Stimulated activated naive CD8-positive, alpha-beta T cell treated with anti-CD3 and anti-CD28 coated beads, Interleukin-15, Interleukin-2, amounts not matched to agents 100 ng/mL and 50 ng/mL, for 24 hours (primary cell): ENCODE results near the gene KRTAP2-3.
"Not testable (repeated sequence)": the region's sequence is repeated elsewhere in the genome, so short reads cannot be mapped to it uniquely, and the experiment has no call there.

Experiments
- H3K27ac Mint-ChIP-seq: one replicate; pipeline ENCODE4 v1.8.0; 2021; ENCODE audit warnings: mild to moderate bottlenecking, mixed read lengths
- H3K27me3 Mint-ChIP-seq: one replicate; pipeline ENCODE4 v1.8.0; 2021; ENCODE audit warnings: mixed read lengths
- H3K36me3 Mint-ChIP-seq: one replicate; pipeline ENCODE4 v1.8.0; 2021; ENCODE audit warnings: low read depth, mixed read lengths
- H3K4me1 Mint-ChIP-seq: one replicate; pipeline ENCODE4 v1.8.0; 2021; ENCODE audit warnings: low read depth, mixed read lengths
- H3K4me3 Mint-ChIP-seq: one replicate; pipeline ENCODE4 v1.8.0; 2021; ENCODE audit warnings: mild to moderate bottlenecking, mixed read lengths
- H3K9me3 Mint-ChIP-seq: one replicate; pipeline ENCODE4 v1.8.0; 2021; ENCODE audit warnings: mixed read lengths

KRTAP2-3 gene

GRCh38 chr17:41060052-41060604, at the start of gene KRTAP2-3:
Gene KRTAP2-3, minus strand, starts transcription at chr17:41060114. Its CDS starts 64 bp downstream, at chr17:41060050.
- Mint-ChIP-seq H3K4me1 (no peaks in the 10 kb centered on the region), H3K27me3 (peaks cover 53% of the 10 kb centered on the region), H3K4me3 (no peak within 1 kb of the TSS), H3K9me3 (no peaks in the 10 kb centered on the region), H3K27ac (no peak within 1 kb of the TSS), H3K36me3 (no peaks in the 10 kb centered on the region)

- H3K9me3 Mint-ChIP-seq, H3K36me3 Mint-ChIP-seq, H3K27ac Mint-ChIP-seq, H3K4me3 Mint-ChIP-seq, H3K27me3 Mint-ChIP-seq: not testable (repeated sequence)
- peaks cover 19% of the 10 kb centered on the region for H3K4me1 Mint-ChIP-seq
Measured at GRCh38 chr17:41108728-41109386, 48.9 kb upstream of the KRTAP2-3 start.

GRCh38 chr17:41107941-41108450, 48.1 kb upstream of the KRTAP2-3 start:
- H3K9me3 Mint-ChIP-seq, result peaks cover 5% of the 10 kb centered on the region
- no peak overlapping the region for H3K4me3 Mint-ChIP-seq
- H3K27ac Mint-ChIP-seq, result no peak overlapping the region
- peaks cover 6% of the 10 kb centered on the region for H3K27me3 Mint-ChIP-seq
- H3K4me1 Mint-ChIP-seq, result peaks cover 19% of the 10 kb centered on the region
- peaks cover 8% of the 10 kb centered on the region for H3K36me3 Mint-ChIP-seq

- H3K27ac Mint-ChIP-seq, H3K36me3 Mint-ChIP-seq, H3K9me3 Mint-ChIP-seq, H3K27me3 Mint-ChIP-seq, H3K4me3 Mint-ChIP-seq: not testable (repeated sequence)
- peaks cover 21% of the 10 kb centered on the region for H3K4me1 Mint-ChIP-seq
Measured at GRCh38 chr17:41105347-41105746, 45.4 kb upstream of the KRTAP2-3 start, which contains the start of gene KRTAP4-9. Gene KRTAP4-9, plus strand, starts transcription at chr17:41105389. Its CDS starts 0 bp downstream, at chr17:41105389.

- not testable (repeated sequence) for H3K27ac Mint-ChIP-seq, H3K36me3 Mint-ChIP-seq, H3K27me3 Mint-ChIP-seq, H3K9me3 Mint-ChIP-seq, H3K4me3 Mint-ChIP-seq
- H3K4me1 Mint-ChIP-seq, result peaks cover 24% of the 10 kb centered on the region
Measured at GRCh38 chr17:41104386-41105038, 44.6 kb upstream of the KRTAP2-3 start.

GRCh38 chr17:41103896-41104295, 44.0 kb upstream of the KRTAP2-3 start:
- Mint-ChIP-seq H3K4me1 (peaks cover 22% of the 10 kb centered on the region), H3K27me3 (peaks cover 6% of the 10 kb centered on the region), H3K9me3 (no peaks in the 10 kb centered on the region), H3K4me3 (no peak overlapping the region), H3K27ac (no peak overlapping the region), H3K36me3 (no peaks in the 10 kb centered on the region)

GRCh38 chr17:41101586-41102259, 41.8 kb upstream of the KRTAP2-3 start, which contains the start of gene KRTAP4-16:
Gene KRTAP4-16, minus strand, starts transcription at chr17:41102209. Its CDS starts 0 bp downstream, at chr17:41102209.
- Mint-ChIP-seq H3K27me3 (peaks cover 12% of the 10 kb centered on the region), H3K4me3 (no peak within 1 kb of the TSS), H3K27ac (no peak within 1 kb of the TSS), H3K9me3 (no peaks in the 10 kb centered on the region), H3K36me3 (no peaks in the 10 kb centered on the region), H3K4me1 (peaks cover 10% of the 10 kb centered on the region)

GRCh38 chr17:41099682-41100480, 40.0 kb upstream of the KRTAP2-3 start:
- H3K27me3 Mint-ChIP-seq, result peaks cover 10% of the 10 kb centered on the region
- H3K36me3 Mint-ChIP-seq, H3K9me3 Mint-ChIP-seq, H3K4me3 Mint-ChIP-seq, H3K27ac Mint-ChIP-seq: not testable (repeated sequence)
- H3K4me1 Mint-ChIP-seq, result peaks cover 10% of the 10 kb centered on the region

GRCh38 chr17:41098481-41098880, 38.6 kb upstream of the KRTAP2-3 start:
- Mint-ChIP-seq H3K4me3 (no peak overlapping the region), H3K27me3 (peaks cover 10% of the 10 kb centered on the region), H3K36me3 (no peaks in the 10 kb centered on the region), H3K27ac (no peak overlapping the region), H3K9me3 (no peaks in the 10 kb centered on the region), H3K4me1 (peaks cover 10% of the 10 kb centered on the region)

GRCh38 chr17:41098042-41098441, 38.1 kb upstream of the KRTAP2-3 start, which contains the start of gene KRTAP4-8:
Gene KRTAP4-8, minus strand, starts transcription at chr17:41098142. Its CDS starts 58 bp downstream, at chr17:41098084.
- Mint-ChIP-seq H3K27ac (no peak within 1 kb of the TSS), H3K36me3 (no peaks in the 10 kb centered on the region), H3K4me1 (peaks cover 10% of the 10 kb centered on the region), H3K27me3 (peaks cover 10% of the 10 kb centered on the region), H3K9me3 (no peaks in the 10 kb centered on the region), H3K4me3 (no peak within 1 kb of the TSS)

GRCh38 chr17:41096055-41096454, 36.1 kb upstream of the KRTAP2-3 start:
- Mint-ChIP-seq H3K27ac (no peak overlapping the region), H3K4me1 (peaks cover 10% of the 10 kb centered on the region), H3K4me3 (no peak overlapping the region), H3K36me3 (no peaks in the 10 kb centered on the region), H3K9me3 (no peaks in the 10 kb centered on the region), H3K27me3 (peaks cover 10% of the 10 kb centered on the region)

- H3K4me3 Mint-ChIP-seq, H3K4me1 Mint-ChIP-seq, H3K36me3 Mint-ChIP-seq, H3K27ac Mint-ChIP-seq, H3K27me3 Mint-ChIP-seq, H3K9me3 Mint-ChIP-seq: not testable (repeated sequence)
Measured at GRCh38 chr17:41088760-41089352, 28.9 kb upstream of the KRTAP2-3 start.

- not testable (repeated sequence) for H3K36me3 Mint-ChIP-seq, H3K9me3 Mint-ChIP-seq, H3K27ac Mint-ChIP-seq, H3K4me1 Mint-ChIP-seq, H3K4me3 Mint-ChIP-seq
- peaks cover 13% of the 10 kb centered on the region for H3K27me3 Mint-ChIP-seq
Measured at GRCh38 chr17:41084100-41084856, 24.4 kb upstream of the KRTAP2-3 start, which contains the start of gene KRTAP4-7. Gene KRTAP4-7, plus strand, starts transcription at chr17:41084150. Its CDS starts 57 bp downstream, at chr17:41084207.
